Testis (tissue), 3 donors: ENCODE data around the gene ATE1. TPM values are rescaled to one million over a fixed set of nuclear protein-coding genes. Genes with fewer than 3 reads are reported as not detected.

Experiments used
- DNase-seq: peaks from one replicate; pipeline ENCODE4 v3.0.0-alpha.2; 2019
- H3K27ac ChIP-seq, 2 donors: fragments of 200-600 bp; sonication (generic); one replicate each; pipeline ENCODE4 v1.5.1; 2019
- H3K27me3 ChIP-seq: fragments of 200-600 bp; sonication (generic); one replicate; pipeline ENCODE4 v1.5.1; 2019
- H3K36me3 ChIP-seq: fragments of 200-600 bp; sonication (generic); one replicate; pipeline ENCODE4 v1.5.1; 2017; ENCODE audit warnings: low read depth; ENCODE audit errors: missing control alignments
- H3K4me1 ChIP-seq: fragments of 200-600 bp; sonication (generic); one replicate; pipeline ENCODE4 v1.5.1; 2019
- H3K4me3 ChIP-seq, 2 donors: fragments of 200-600 bp; sonication (generic); one replicate each; pipeline ENCODE4 v1.5.1; 2017 to 2019
- H3K9me3 ChIP-seq: fragments of 200-600 bp; sonication (generic); one replicate; pipeline ENCODE4 v1.5.1; 2017
- POLR2A ChIP-seq: fragments of 450-650 bp; IDR thresholded peaks from one replicate; pipeline ENCODE4 v1.6.1; 2017; ENCODE audit warnings: antibody characterized with exemption, mild to moderate bottlenecking, moderate library complexity
- WGBS, 2 donors: methylation state at CpG; one replicate each; pipeline ENCODE4 v1.1.5; 2018; 5-methylcytosine and 5-hydroxymethylcytosine counted together
- intact Hi-C: fragments of 100-400 bp; cut with DNase I; formaldehyde crosslinking; loops from one replicate; pipeline ENCODE4 v1.15.1; 2023; ENCODE audit warnings: low total_unique reads
- polyA plus RNA-seq: library from polyadenylated mRNA; stranded (reverse); fragments of 350-450 nt; fragmentation: Illumina TruSeq; extraction: RNeasy Lipid Tissue Mini Kit (QIAGEN cat#74804); gene quantifications from one replicate; pipeline ENCODE4 v1.2.3, GENCODE V29; 2014; ENCODE audit warnings: low read depth, low replicate concordance; ENCODE audit not compliant: insufficient read depth
- small RNA-seq, 2 donors: library from RNA; depleted of rRNA; stranded (forward); fragments of <200 nt; gene quantifications; one replicate each; pipeline ENCODE3, GENCODE V24; 2016
- total RNA-seq, 2 donors: library from RNA; depleted of rRNA; stranded (reverse); fragments of >200 nt; gene quantifications; one replicate each; pipeline ENCODE4 v1.2.3, GENCODE V29; 2016
- TF ChIP-seq, protein P1 (sequence below), 3 experiments: fragments of 450-650 bp in 2 of 3; fragments of 200-600 bp in 1 of 3; sonication (generic) in 1 of 3; IDR thresholded peaks; one replicate each; pipeline ENCODE4 v1.5.1; 2016 to 2019; ENCODE audit warnings: antibody characterized with exemption in 3 of 3, mild to moderate bottlenecking in 2 of 3, moderate library complexity in 1 of 3

The ATE1 gene
- total and polyA plus RNA-seq, 3 donors from 2014 or later: 29.8 to 41.9 (median 34.0) TPM

- Histone ChIP-seq H3K36me3 (no peaks in the 10 kb centered on the region), H3K9me3 (no peaks in the 10 kb centered on the region), H3K27ac (no peak overlapping the region), H3K27me3 (no peaks in the 10 kb centered on the region), H3K4me1 (no peaks in the 10 kb centered on the region), H3K4me3 (no peak overlapping the region)
- TF ChIP-seq POLR2A: no peak
- TF ChIP-seq, protein P1, sequence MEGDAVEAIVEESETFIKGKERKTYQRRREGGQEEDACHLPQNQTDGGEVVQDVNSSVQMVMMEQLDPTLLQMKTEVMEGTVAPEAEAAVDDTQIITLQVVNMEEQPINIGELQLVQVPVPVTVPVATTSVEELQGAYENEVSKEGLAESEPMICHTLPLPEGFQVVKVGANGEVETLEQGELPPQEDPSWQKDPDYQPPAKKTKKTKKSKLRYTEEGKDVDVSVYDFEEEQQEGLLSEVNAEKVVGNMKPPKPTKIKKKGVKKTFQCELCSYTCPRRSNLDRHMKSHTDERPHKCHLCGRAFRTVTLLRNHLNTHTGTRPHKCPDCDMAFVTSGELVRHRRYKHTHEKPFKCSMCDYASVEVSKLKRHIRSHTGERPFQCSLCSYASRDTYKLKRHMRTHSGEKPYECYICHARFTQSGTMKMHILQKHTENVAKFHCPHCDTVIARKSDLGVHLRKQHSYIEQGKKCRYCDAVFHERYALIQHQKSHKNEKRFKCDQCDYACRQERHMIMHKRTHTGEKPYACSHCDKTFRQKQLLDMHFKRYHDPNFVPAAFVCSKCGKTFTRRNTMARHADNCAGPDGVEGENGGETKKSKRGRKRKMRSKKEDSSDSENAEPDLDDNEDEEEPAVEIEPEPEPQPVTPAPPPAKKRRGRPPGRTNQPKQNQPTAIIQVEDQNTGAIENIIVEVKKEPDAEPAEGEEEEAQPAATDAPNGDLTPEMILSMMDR (IDR thresholded peaks at IDR 0.05): no peak
- DNase-seq: no peak
- 80 to 81% methylated on average over 8 of the region's 8 CpGs for WGBS, 2 donors
- intact Hi-C loops: no loop called here
These were observed 232.7 kb downstream of the ATE1 start for GRCh38 chr10:121694966-121695643.

GRCh38 chr10:121694327-121694965 is 233.4 kb downstream of the ATE1 start:
- Histone ChIP-seq H3K4me3 (no peak overlapping the region), H3K36me3 (no peaks in the 10 kb centered on the region), H3K9me3 (no peaks in the 10 kb centered on the region), H3K4me1 (no peaks in the 10 kb centered on the region), H3K27me3 (no peaks in the 10 kb centered on the region), H3K27ac (no peak overlapping the region)
- intact Hi-C loops: no loop called here
- TF ChIP-seq POLR2A: no peak
- TF ChIP-seq, protein P1 (IDR thresholded peaks at IDR 0.05): no peak
- WGBS, 2 donors: 71 to 73% methylated on average over 9 of the region's 9 CpGs
- no peak for DNase-seq

GRCh38 chr10:121692626-121693025 is 235.2 kb downstream of the ATE1 start:
- no peak overlapping the region for H3K4me3 ChIP-seq
- H3K27ac ChIP-seq: no peak overlapping the region
- H3K27me3 ChIP-seq: no peaks in the 10 kb centered on the region
- H3K4me1 ChIP-seq: no peaks in the 10 kb centered on the region
- no peak for TF ChIP-seq POLR2A
- TF ChIP-seq, protein P1 (IDR thresholded peaks at IDR 0.05): no peak
- intact Hi-C loops: no loop called here
- no peak for DNase-seq
- 84 to 85% methylated on average over 10 of the region's 10 CpGs for WGBS, 2 donors
- no peaks in the 10 kb centered on the region for H3K9me3 ChIP-seq
- H3K36me3 ChIP-seq: no peaks in the 10 kb centered on the region

GRCh38 chr10:121690970-121691369 is 236.9 kb downstream of the ATE1 start:
- 78 to 80% methylated on average over 3 of the region's 3 CpGs for WGBS, 2 donors
- Histone ChIP-seq H3K27ac (no peak overlapping the region), H3K27me3 (no peaks in the 10 kb centered on the region), H3K4me3 (no peak overlapping the region), H3K9me3 (no peaks in the 10 kb centered on the region), H3K36me3 (no peaks in the 10 kb centered on the region), H3K4me1 (no peaks in the 10 kb centered on the region)
- DNase-seq: no peak
- TF ChIP-seq POLR2A: no peak
- intact Hi-C loops: no loop called here

Small RNA genes lying within 50 kb of the gene (small RNA-seq; reads per million reads assigned to genes)
- gene RF00019 (0 reads per million in 2 donors), gene RF02219 (0 reads per million in 2 donors)

Other genes starting within 250 kb of the ATE1 start
- gene NSMCE4A, start 47.2 kb upstream of the ATE1 start, total RNA-seq: 10 to 100 TPM; 31.0 to 33.7 TPM
- 15.6 TPM for gene NSMCE4A, start 47.2 kb upstream of the ATE1 start, polyA plus RNA-seq
- gene TACC2, start 61.1 kb upstream of the ATE1 start, total RNA-seq: 10 to 100 TPM; 21.3 to 24.2 TPM
- 18.0 TPM for gene TACC2, start 61.1 kb upstream of the ATE1 start, polyA plus RNA-seq